ENCODE measurements around the gene TRIM48.
"Not testable (repeated sequence)": the region's sequence is repeated elsewhere in the genome, so short reads cannot be mapped to it uniquely, and the experiment has no call there.

TRIM48 gene, protein sequence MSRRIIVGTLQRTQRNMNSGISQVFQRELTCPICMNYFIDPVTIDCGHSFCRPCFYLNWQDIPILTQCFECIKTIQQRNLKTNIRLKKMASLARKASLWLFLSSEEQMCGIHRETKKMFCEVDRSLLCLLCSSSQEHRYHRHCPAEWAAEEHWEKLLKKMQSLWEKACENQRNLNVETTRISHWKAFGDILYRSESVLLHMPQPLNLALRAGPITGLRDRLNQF

DNA sequence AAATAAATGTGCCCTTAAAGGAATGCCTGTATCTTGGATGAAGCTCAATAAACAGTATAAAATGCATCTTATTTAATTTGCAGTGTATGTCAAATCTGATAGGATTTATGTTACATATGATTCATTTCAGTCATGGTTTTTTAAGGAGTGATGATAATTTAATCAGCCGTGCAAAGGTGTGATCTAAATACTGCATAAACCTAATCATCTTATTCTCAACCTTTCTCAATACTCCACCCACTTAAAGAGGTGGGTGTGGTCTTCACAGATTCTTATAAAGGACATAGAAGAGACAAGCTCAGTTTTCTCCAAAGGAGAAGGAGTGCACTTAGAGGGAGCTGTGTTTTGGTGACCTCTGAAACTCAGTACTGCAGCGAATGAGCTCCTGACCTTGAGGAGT lies at the start of gene TRIM48:
Gene TRIM48, plus strand, starts transcription at position 301 of the 400 bp plus-strand sequence. CDS start 113 bp downstream, outside the sequence.
- H3K36me3 Mint-ChIP-seq, H3K4me3 Mint-ChIP-seq, H3K27ac Mint-ChIP-seq, H3K27me3 Mint-ChIP-seq, H3K4me1 Mint-ChIP-seq, H3K9me3 Mint-ChIP-seq: not testable (repeated sequence)

DNA sequence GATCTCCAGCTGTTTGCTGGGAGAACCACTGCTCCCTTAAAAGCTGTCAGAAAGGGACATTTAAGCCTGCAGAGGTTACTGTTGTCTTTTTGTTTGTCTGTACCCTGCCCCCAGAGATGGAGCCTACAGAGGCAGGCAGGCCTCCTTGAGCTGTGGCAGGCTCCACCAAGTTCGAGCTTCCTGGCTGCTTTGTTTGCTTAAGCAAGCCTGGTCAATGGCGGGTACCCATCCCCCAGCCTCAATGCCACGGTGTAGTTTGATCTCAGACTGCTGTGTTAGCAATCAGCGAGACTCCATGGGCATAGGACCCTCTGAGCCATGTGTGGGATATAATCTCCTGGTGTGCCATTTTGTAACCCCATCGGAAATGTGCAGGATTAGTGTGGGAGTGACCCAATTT lies 23.6 kb upstream of the TRIM48 start:
- H3K4me1 Mint-ChIP-seq, H3K9me3 Mint-ChIP-seq, H3K4me3 Mint-ChIP-seq, H3K27ac Mint-ChIP-seq, H3K27me3 Mint-ChIP-seq, H3K36me3 Mint-ChIP-seq: not testable (repeated sequence)

DNA sequence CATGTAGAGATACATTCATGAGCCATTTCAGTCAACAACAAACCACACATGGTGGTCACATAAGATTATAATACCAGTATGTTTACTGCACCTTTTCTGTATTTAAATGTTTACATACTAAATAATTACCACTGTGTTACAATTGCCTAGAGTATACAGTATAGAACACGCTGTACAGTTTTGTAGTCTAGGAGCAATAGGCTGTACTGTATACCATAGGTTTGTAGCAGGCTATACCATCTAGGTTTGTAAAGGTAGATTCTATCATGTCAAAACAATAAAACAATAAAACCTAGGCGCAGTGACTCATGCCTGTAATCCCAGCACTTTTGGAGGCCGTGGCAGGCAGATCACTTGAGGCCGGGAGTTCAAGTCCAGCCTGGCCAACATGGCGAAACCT lies 1.1 kb downstream of the TRIM48 start:
- no peaks in the 10 kb centered on the region for H3K4me1 Mint-ChIP-seq
- H3K27ac Mint-ChIP-seq, result no peak overlapping the region
- no peaks in the 10 kb centered on the region for H3K9me3 Mint-ChIP-seq
- H3K36me3 Mint-ChIP-seq, result no peaks in the 10 kb centered on the region
- H3K4me3 Mint-ChIP-seq, result no peak overlapping the region
- H3K27me3 Mint-ChIP-seq, result no peaks in the 10 kb centered on the region
